CD4-positive, CD25-positive, alpha-beta regulatory T cell (primary cell): Measurements from ENCODE around the gene CHST11. TPM values are rescaled to one million over a fixed set of nuclear protein-coding genes. Genes with fewer than 3 reads are reported as not detected.

Experiments
- ATAC-seq, 2 donors: fragments of 150-1000 bp; cut with Tn5 transposase; one replicate each; pipeline ENCODE4 v1.10.0; 2021; ENCODE audit warnings: low read depth in 2 of 2, moderate number of reproducible peaks in 2 of 2, moderate library complexity in 1 of 2
- DNase-seq, 3 donors: peaks; one replicate each; pipeline versions ENCODE4 v3.0.0 to v3.0.0-alpha.2; 2012 to 2022; ENCODE audit warnings: mixed read lengths in 1 of 3
- H3K27ac ChIP-seq: one replicate; pipeline ENCODE4 v1.7.0; 2013; ENCODE audit warnings: mild to moderate bottlenecking, low read length; ENCODE audit not compliant: insufficient read depth, poor library complexity, severe bottlenecking
- H3K27me3 ChIP-seq: one replicate; pipeline ENCODE4 v1.7.0; 2013; ENCODE audit warnings: low read length; ENCODE audit not compliant: control insufficient read depth, insufficient read depth
- H3K36me3 ChIP-seq: one replicate; pipeline ENCODE4 v1.7.0; 2013; ENCODE audit warnings: mild to moderate bottlenecking, low read length, moderate library complexity; ENCODE audit not compliant: control insufficient read depth, insufficient read depth
- H3K4me1 ChIP-seq: 2 replicates; pipeline ENCODE4 v1.7.0; 2013; ENCODE audit warnings: mild to moderate bottlenecking, low read length; ENCODE audit not compliant: insufficient read depth, control insufficient read depth, poor library complexity, severe bottlenecking
- H3K4me3 ChIP-seq: one replicate; pipeline ENCODE4 v1.7.0; 2013; ENCODE audit warnings: low read depth, mild to moderate bottlenecking, low read length, moderate library complexity
- H3K9me3 ChIP-seq, 2 experiments: 1 replicate in 1 of 2; 2 replicates in 1 of 2; pipeline ENCODE4 v1.7.0; 2013; ENCODE audit warnings: low read length in 2 of 2, mild to moderate bottlenecking in 1 of 2, moderate library complexity in 1 of 2; ENCODE audit not compliant: control insufficient read depth in 2 of 2
- H3K27ac Mint-ChIP-seq, 3 donors: one replicate each; pipeline ENCODE4 v1.8.0; 2020 to 2022; ENCODE audit warnings: mild to moderate bottlenecking in 3 of 3, mixed read lengths in 3 of 3, moderate library complexity in 2 of 3
- H3K27me3 Mint-ChIP-seq: one replicate; pipeline ENCODE4 v1.8.0; 2022; ENCODE audit warnings: mild to moderate bottlenecking, mixed read lengths
- H3K36me3 Mint-ChIP-seq: one replicate; pipeline ENCODE4 v1.8.0; 2020; ENCODE audit warnings: mixed read lengths
- H3K4me1 Mint-ChIP-seq, 4 donors: one replicate each; pipeline ENCODE4 v1.8.0; 2020 to 2022; ENCODE audit warnings: mixed read lengths in 4 of 4, mild to moderate bottlenecking in 1 of 4
- H3K4me3 Mint-ChIP-seq, 4 donors: one replicate each; pipeline ENCODE4 v1.8.0; 2020 to 2022; ENCODE audit warnings: mild to moderate bottlenecking in 4 of 4, mixed read lengths in 4 of 4, moderate library complexity in 3 of 4
- H3K9me3 Mint-ChIP-seq, 7 donors: one replicate each; pipeline ENCODE4 v1.8.0; 2020 to 2022; ENCODE audit warnings: mixed read lengths in 7 of 7, mild to moderate bottlenecking in 3 of 7, moderate library complexity in 2 of 7
- polyA plus RNA-seq, 4 donors: library from polyadenylated mRNA; unstranded; fragments of 300-500 nt; fragmentation: Illumina TruSeq; gene quantifications; one replicate each; pipeline ENCODE4 v1.2.3, GENCODE V29; 2021
- total RNA-seq: library from RNA; stranded (reverse); gene quantifications from one replicate; pipeline ENCODE4 v1.2.3, GENCODE V29; 2022

The CHST11 gene
- total and polyA plus RNA-seq, 5 donors from 2014 or later = 70.2 to 192 (median 105) TPM

DNA sequence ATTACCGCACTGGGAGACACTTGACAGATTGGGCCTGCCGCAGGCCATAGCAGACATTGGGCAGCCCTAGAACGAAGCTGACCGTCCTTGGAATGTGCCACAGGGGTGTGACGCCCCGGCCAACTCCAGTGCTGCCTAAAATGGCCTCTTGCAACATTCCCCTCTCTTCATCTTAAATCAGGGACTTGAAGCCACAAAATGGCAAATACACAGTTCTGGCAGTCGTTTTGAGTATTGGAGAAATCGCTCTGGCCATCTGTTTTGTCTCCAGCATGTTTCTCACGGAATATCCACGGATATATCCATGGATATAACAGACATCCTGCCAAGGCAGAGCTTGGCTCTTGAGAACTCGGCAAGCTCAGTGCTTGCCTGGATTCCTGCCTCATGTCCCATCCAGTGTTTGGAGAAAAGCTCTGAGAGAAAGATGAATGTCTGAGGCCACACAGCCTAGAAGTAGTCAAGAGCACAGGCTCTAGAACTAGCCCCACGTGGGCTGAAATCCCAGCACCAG lies 158.4 kb downstream of the CHST11 start:
- Histone ChIP-seq H3K27me3 (no peaks in the 10 kb centered on the region), H3K9me3 (no peaks in the 10 kb centered on the region), H3K36me3 (peaks cover 27% of the 10 kb centered on the region), H3K4me3 (no peak overlapping the region), H3K4me1 (peaks cover 5% of the 10 kb centered on the region), H3K27ac (no peak overlapping the region)
- H3K27ac Mint-ChIP-seq = no peak overlapping the region
- DNase-seq (no peak), ATAC-seq (no peak)
- peaks cover 28 to 80% (median 55%) of the 10 kb centered on the region in 4 donors for H3K4me1 Mint-ChIP-seq
- H3K4me3 Mint-ChIP-seq = no peak overlapping the region
- H3K36me3 Mint-ChIP-seq = peaks cover 26% of the 10 kb centered on the region
- H3K9me3 Mint-ChIP-seq = peaks cover 0 to 1% (median 0%) of the 10 kb centered on the region in 7 donors
- no peaks in the 10 kb centered on the region for H3K27me3 Mint-ChIP-seq

GRCh38 chr12:104618691-104619090 lies 161.9 kb downstream of the CHST11 start:
- peaks cover 15% of the 10 kb centered on the region for H3K4me1 ChIP-seq
- no peak overlapping the region for H3K27ac ChIP-seq
- H3K36me3 Mint-ChIP-seq = peaks cover 18% of the 10 kb centered on the region
- peaks cover 0 to 1% (median 0%) of the 10 kb centered on the region in 7 donors for H3K9me3 Mint-ChIP-seq
- peak overlapping the region in 2 of 3 donors; percentile 2 to 45 for H3K27ac Mint-ChIP-seq
- H3K27me3 ChIP-seq = no peaks in the 10 kb centered on the region
- H3K4me3 Mint-ChIP-seq = no peak overlapping the region
- no peak for DNase-seq
- H3K9me3 ChIP-seq = no peaks in the 10 kb centered on the region
- H3K4me1 Mint-ChIP-seq = peaks cover 39 to 80% (median 55%) of the 10 kb centered on the region in 4 donors
- ATAC-seq = no peak
- no peak overlapping the region for H3K4me3 ChIP-seq
- H3K27me3 Mint-ChIP-seq = no peaks in the 10 kb centered on the region
- peaks cover 29% of the 10 kb centered on the region for H3K36me3 ChIP-seq

GRCh38 chr12:104619305-104619704 lies 162.6 kb downstream of the CHST11 start:
- H3K36me3 ChIP-seq = peaks cover 29% of the 10 kb centered on the region
- H3K27me3 Mint-ChIP-seq = no peaks in the 10 kb centered on the region
- H3K9me3 Mint-ChIP-seq = peaks cover 0 to 1% (median 0%) of the 10 kb centered on the region in 7 donors
- DNase-seq (no peak), ATAC-seq (no peak)
- peaks cover 15% of the 10 kb centered on the region for H3K4me1 ChIP-seq
- H3K4me3 ChIP-seq = no peak overlapping the region
- no peaks in the 10 kb centered on the region for H3K27me3 ChIP-seq
- no peak overlapping the region for H3K4me3 Mint-ChIP-seq
- H3K36me3 Mint-ChIP-seq = peaks cover 22% of the 10 kb centered on the region
- peaks cover 38 to 86% (median 58%) of the 10 kb centered on the region in 4 donors for H3K4me1 Mint-ChIP-seq
- H3K9me3 ChIP-seq = no peaks in the 10 kb centered on the region
- no peak overlapping the region for H3K27ac ChIP-seq
- H3K27ac Mint-ChIP-seq = peak overlapping the region in 2 of 3 donors; percentile 45 to 90

DNA sequence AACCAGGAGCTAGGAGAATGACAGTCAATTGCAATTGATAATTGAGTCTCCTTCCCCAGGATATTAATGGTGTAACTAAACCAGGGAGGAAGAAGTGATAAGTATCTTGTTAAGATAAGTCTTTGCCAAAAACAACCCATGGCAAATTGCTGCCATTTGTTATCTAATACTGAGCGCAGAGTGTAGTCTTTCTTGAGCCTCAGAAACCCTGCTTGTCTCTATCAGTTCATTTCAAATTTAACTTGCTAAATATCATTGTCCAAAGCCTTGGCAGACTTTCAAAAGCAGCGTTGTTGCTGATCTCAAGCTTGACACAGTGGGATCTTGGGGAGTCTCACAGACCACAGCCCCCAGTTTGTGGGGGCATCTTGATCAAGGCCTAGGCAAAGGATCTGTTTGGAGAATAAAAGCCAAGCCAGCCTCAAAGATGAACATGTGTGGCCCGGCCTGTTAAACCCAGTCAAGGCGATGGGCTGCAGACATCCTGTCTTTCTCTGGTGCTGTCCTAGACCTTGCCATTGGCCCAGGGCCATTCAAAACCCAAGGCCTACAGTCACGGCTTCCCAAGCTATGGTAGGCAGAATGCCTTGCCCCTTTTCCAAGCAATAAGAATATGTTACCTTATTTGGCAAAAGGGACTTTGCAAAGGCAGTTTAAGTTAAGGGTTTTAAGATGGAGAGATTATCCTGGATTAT lies 164.2 kb downstream of the CHST11 start:
- Mint-ChIP-seq H3K4me3 (peak overlapping the region in 1 of 4 donors; percentile 9), H3K27me3 (no peaks in the 10 kb centered on the region), H3K27ac (no peak overlapping the region), H3K4me1 (peaks cover 34 to 88% (median 59%) of the 10 kb centered on the region in 4 donors), H3K36me3 (peaks cover 19% of the 10 kb centered on the region), H3K9me3 (peaks cover 0 to 1% (median 0%) of the 10 kb centered on the region in 7 donors)
- Histone ChIP-seq H3K36me3 (peaks cover 24% of the 10 kb centered on the region), H3K27me3 (no peaks in the 10 kb centered on the region), H3K4me1 (peaks cover 17% of the 10 kb centered on the region), H3K9me3 (no peaks in the 10 kb centered on the region), H3K27ac (no peak overlapping the region), H3K4me3 (peak overlapping the region; percentile 4)
- DNase-seq (no peak), ATAC-seq (no peak)

- Histone ChIP-seq H3K4me3 (no peak overlapping the region), H3K27me3 (no peaks in the 10 kb centered on the region), H3K9me3 (no peaks in the 10 kb centered on the region), H3K4me1 (peaks cover 18% of the 10 kb centered on the region), H3K27ac (no peak overlapping the region), H3K36me3 (peaks cover 29% of the 10 kb centered on the region)
- Mint-ChIP-seq H3K27ac (peak overlapping the region in 1 of 3 donors; percentile 76), H3K9me3 (peaks cover 0 to 1% (median 0%) of the 10 kb centered on the region in 7 donors), H3K4me1 (peaks cover 38 to 89% (median 64%) of the 10 kb centered on the region in 4 donors), H3K36me3 (peaks cover 25% of the 10 kb centered on the region), H3K4me3 (peak overlapping the region in 1 of 4 donors; percentile 13), H3K27me3 (no peaks in the 10 kb centered on the region)
- DNase-seq = no peak
- no peak for ATAC-seq
Observed at GRCh38 chr12:104622928-104623327, 166.2 kb downstream of the CHST11 start.

- Histone ChIP-seq H3K4me3 (no peak overlapping the region), H3K36me3 (peaks cover 37% of the 10 kb centered on the region), H3K27ac (no peak overlapping the region), H3K4me1 (peaks cover 18% of the 10 kb centered on the region), H3K27me3 (no peaks in the 10 kb centered on the region), H3K9me3 (no peaks in the 10 kb centered on the region)
- DNase-seq (no peak), ATAC-seq (no peak)
- peak overlapping the region; percentile 2 to 63 (median 8) for H3K27ac Mint-ChIP-seq
- H3K36me3 Mint-ChIP-seq = peaks cover 29% of the 10 kb centered on the region
- H3K27me3 Mint-ChIP-seq = no peaks in the 10 kb centered on the region
- no peaks in the 10 kb centered on the region for H3K9me3 Mint-ChIP-seq
- H3K4me1 Mint-ChIP-seq = peaks cover 40 to 87% (median 62%) of the 10 kb centered on the region in 4 donors
- peak overlapping the region in 1 of 4 donors; percentile 43 for H3K4me3 Mint-ChIP-seq
Observed at GRCh38 chr12:104623883-104624282, 167.1 kb downstream of the CHST11 start.

DNA sequence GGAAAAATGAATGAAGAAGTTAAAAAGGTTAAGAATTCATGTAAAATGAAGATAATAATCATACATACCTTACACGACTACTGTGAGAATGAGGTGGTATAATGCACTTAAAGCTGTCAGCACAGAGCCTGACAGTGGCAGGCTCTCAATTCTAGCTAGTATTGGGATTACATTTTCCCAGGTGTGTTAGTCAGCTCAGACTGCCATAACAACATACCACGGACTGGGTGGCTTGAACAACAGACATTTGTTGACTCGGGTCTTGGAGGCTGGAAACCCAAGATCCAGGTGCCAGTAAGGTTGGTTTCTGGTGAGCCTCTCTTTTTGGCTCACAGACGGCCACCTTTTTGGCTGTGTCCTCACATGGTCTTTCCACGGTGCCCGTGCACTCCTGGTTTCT lies 167.8 kb downstream of the CHST11 start:
- peak overlapping the region in 2 of 3 donors; percentile 2 to 8 for H3K27ac Mint-ChIP-seq
- Histone ChIP-seq H3K4me1 (peaks cover 18% of the 10 kb centered on the region), H3K27ac (no peak overlapping the region), H3K36me3 (peaks cover 33% of the 10 kb centered on the region), H3K4me3 (no peak overlapping the region), H3K9me3 (no peaks in the 10 kb centered on the region), H3K27me3 (no peaks in the 10 kb centered on the region)
- H3K4me1 Mint-ChIP-seq = peaks cover 44 to 87% (median 62%) of the 10 kb centered on the region in 4 donors
- no peak overlapping the region for H3K4me3 Mint-ChIP-seq
- no peaks in the 10 kb centered on the region for H3K27me3 Mint-ChIP-seq
- H3K36me3 Mint-ChIP-seq = peaks cover 30% of the 10 kb centered on the region
- no peak for DNase-seq
- no peak for ATAC-seq
- H3K9me3 Mint-ChIP-seq = no peaks in the 10 kb centered on the region
